IPS-15b (cell line): Measurements from ENCODE around the gene MTUS2.

ENCODE experiments used
- H3K27me3 ChIP-seq: one replicate; pipeline ENCODE4 v1.6.1; 2013; ENCODE audit warnings: low read length; ENCODE audit not compliant: control insufficient read depth, insufficient read depth
- H3K36me3 ChIP-seq: one replicate; pipeline ENCODE4 v1.6.1; 2013; ENCODE audit warnings: low read length; ENCODE audit not compliant: control insufficient read depth, insufficient read depth
- H3K4me1 ChIP-seq: one replicate; pipeline ENCODE4 v1.6.1; 2013; ENCODE audit warnings: mild to moderate bottlenecking, low read length; ENCODE audit not compliant: control insufficient read depth, insufficient read depth
- H3K4me3 ChIP-seq: one replicate; pipeline ENCODE4 v1.5.1; 2013; ENCODE audit warnings: low read depth, low read length
- H3K9ac ChIP-seq: one replicate; pipeline ENCODE4 v1.6.1; 2013; ENCODE audit warnings: low read depth, mild to moderate bottlenecking, low read length
- H3K9me3 ChIP-seq: one replicate; pipeline ENCODE4 v1.6.1; 2013; ENCODE audit warnings: mild to moderate bottlenecking, low read length; ENCODE audit not compliant: control insufficient read depth, insufficient read depth

MTUS2 gene

GRCh38 chr13:29523199-29523961 lies 703.2 kb downstream of the MTUS2 start:
- H3K4me1 ChIP-seq: no peaks in the 10 kb centered on the region
- H3K9me3 ChIP-seq: no peaks in the 10 kb centered on the region
- H3K36me3 ChIP-seq: peaks cover 53% of the 10 kb centered on the region
- H3K27me3 ChIP-seq: no peaks in the 10 kb centered on the region
- no peak overlapping the region for H3K4me3 ChIP-seq
- no peak overlapping the region for H3K9ac ChIP-seq

- Histone ChIP-seq H3K36me3 (peaks cover 55% of the 10 kb centered on the region), H3K4me3 (no peak overlapping the region)
Measured at GRCh38 chr13:29524176-29524575, 704.0 kb downstream of the MTUS2 start.

GRCh38 chr13:29524641-29525040 lies 704.5 kb downstream of the MTUS2 start:
- H3K9me3 ChIP-seq: no peaks in the 10 kb centered on the region
- H3K4me3 ChIP-seq: no peak overlapping the region
- no peaks in the 10 kb centered on the region for H3K4me1 ChIP-seq
- no peaks in the 10 kb centered on the region for H3K27me3 ChIP-seq
- peaks cover 58% of the 10 kb centered on the region for H3K36me3 ChIP-seq
- no peak overlapping the region for H3K9ac ChIP-seq

More at GRCh38 chr13:29524176-29524575, 704.0 kb downstream of the MTUS2 start:
- no peaks in the 10 kb centered on the region for H3K27me3 ChIP-seq
- no peaks in the 10 kb centered on the region for H3K4me1 ChIP-seq
- no peaks in the 10 kb centered on the region for H3K9me3 ChIP-seq
- H3K9ac ChIP-seq: no peak overlapping the region

GRCh38 chr13:29525757-29526156 lies 705.6 kb downstream of the MTUS2 start:
- H3K4me1 ChIP-seq: no peaks in the 10 kb centered on the region
- H3K27me3 ChIP-seq: no peaks in the 10 kb centered on the region
- H3K36me3 ChIP-seq: peaks cover 57% of the 10 kb centered on the region
- no peak overlapping the region for H3K4me3 ChIP-seq
- H3K9me3 ChIP-seq: no peaks in the 10 kb centered on the region
- H3K9ac ChIP-seq: no peak overlapping the region

- Histone ChIP-seq H3K27me3 (no peaks in the 10 kb centered on the region), H3K9me3 (no peaks in the 10 kb centered on the region), H3K4me1 (no peaks in the 10 kb centered on the region), H3K4me3 (no peak overlapping the region), H3K36me3 (peaks cover 55% of the 10 kb centered on the region), H3K9ac (no peak overlapping the region)
Measured at GRCh38 chr13:29526741-29527140, 706.6 kb downstream of the MTUS2 start.

GRCh38 chr13:29527511-29527910 lies 707.4 kb downstream of the MTUS2 start:
- Histone ChIP-seq H3K36me3 (peaks cover 53% of the 10 kb centered on the region), H3K9ac (no peak overlapping the region), H3K4me3 (no peak overlapping the region), H3K9me3 (no peaks in the 10 kb centered on the region), H3K4me1 (no peaks in the 10 kb centered on the region), H3K27me3 (no peaks in the 10 kb centered on the region)

- Histone ChIP-seq H3K27me3 (no peaks in the 10 kb centered on the region), H3K4me1 (no peaks in the 10 kb centered on the region), H3K4me3 (no peak overlapping the region), H3K9me3 (no peaks in the 10 kb centered on the region), H3K9ac (no peak overlapping the region), H3K36me3 (peaks cover 53% of the 10 kb centered on the region)
Measured at GRCh38 chr13:29527916-29528315, 707.8 kb downstream of the MTUS2 start.

GRCh38 chr13:29529754-29530153 lies 709.6 kb downstream of the MTUS2 start:
- Histone ChIP-seq H3K27me3 (no peaks in the 10 kb centered on the region), H3K9me3 (no peaks in the 10 kb centered on the region), H3K4me1 (no peaks in the 10 kb centered on the region), H3K4me3 (no peak overlapping the region), H3K36me3 (peaks cover 40% of the 10 kb centered on the region), H3K9ac (no peak overlapping the region)

GRCh38 chr13:29530901-29531300 lies 710.8 kb downstream of the MTUS2 start:
- no peaks in the 10 kb centered on the region for H3K4me1 ChIP-seq
- no peaks in the 10 kb centered on the region for H3K27me3 ChIP-seq
- no peak overlapping the region for H3K4me3 ChIP-seq
- no peak overlapping the region for H3K9ac ChIP-seq
- H3K36me3 ChIP-seq: peaks cover 35% of the 10 kb centered on the region
- H3K9me3 ChIP-seq: no peaks in the 10 kb centered on the region

GRCh38 chr13:29532116-29532515 lies 712.0 kb downstream of the MTUS2 start:
- Histone ChIP-seq H3K36me3 (peaks cover 31% of the 10 kb centered on the region), H3K27me3 (no peaks in the 10 kb centered on the region), H3K9ac (no peak overlapping the region), H3K4me3 (no peak overlapping the region), H3K4me1 (no peaks in the 10 kb centered on the region), H3K9me3 (no peaks in the 10 kb centered on the region)

GRCh38 chr13:29532821-29533220 lies 712.7 kb downstream of the MTUS2 start:
- H3K36me3 ChIP-seq: peaks cover 30% of the 10 kb centered on the region
- no peaks in the 10 kb centered on the region for H3K27me3 ChIP-seq
- no peak overlapping the region for H3K9ac ChIP-seq
- no peaks in the 10 kb centered on the region for H3K4me1 ChIP-seq
- H3K9me3 ChIP-seq: no peaks in the 10 kb centered on the region
- H3K4me3 ChIP-seq: no peak overlapping the region

GRCh38 chr13:29534083-29534482 lies 713.9 kb downstream of the MTUS2 start:
- no peaks in the 10 kb centered on the region for H3K4me1 ChIP-seq
- peaks cover 18% of the 10 kb centered on the region for H3K36me3 ChIP-seq
- H3K27me3 ChIP-seq: no peaks in the 10 kb centered on the region
- H3K4me3 ChIP-seq: no peak overlapping the region
- H3K9ac ChIP-seq: no peak overlapping the region
- no peaks in the 10 kb centered on the region for H3K9me3 ChIP-seq
